BJ (cell line): ENCODE results near the gene MAML3. TPM values are rescaled to one million over a fixed set of nuclear protein-coding genes. Genes with fewer than 3 reads are reported as not detected.

Experiments used
- CTCF ChIA-PET: fragments of 350-600 bp; formaldehyde crosslinking; extraction: SDS; loops from one replicate; lab custom pipeline; 2021; ENCODE audit warnings: antibody characterized with exemption, inconsistent platforms; lab: Yijun Ruan, JAX
- POLR2A ChIA-PET: fragments of 300-600 bp; sonication (Branson Sonifier 250); formaldehyde crosslinking; extraction: SDS; loops from one replicate; lab custom pipeline; 2021; ENCODE audit warnings: antibody characterized with exemption; lab: Charles Lee
- DNase-seq: peaks from one replicate; pipeline ENCODE4 v3.0.0-alpha.2; 2011; ENCODE audit warnings: low read depth
- H3K27me3 ChIP-seq: 2 replicates; pipeline ENCODE4 v1.6.0; 2011; ENCODE audit warnings: low read length; ENCODE audit not compliant: control insufficient read depth, insufficient read depth
- H3K36me3 ChIP-seq: 2 replicates; pipeline ENCODE4 v1.5.1; 2011; ENCODE audit warnings: low read length; ENCODE audit not compliant: control insufficient read depth, insufficient read depth
- H3K4me3 ChIP-seq: 2 replicates; pipeline ENCODE4 v1.5.1; 2011; ENCODE audit warnings: low read depth, mild to moderate bottlenecking, control low read depth, low read length
- CTCF ChIP-seq: IDR thresholded peaks from 2 replicates; pipeline ENCODE4 v1.5.1; 2011; ENCODE audit warnings: low read depth, mild to moderate bottlenecking, control low read depth, inconsistent platforms, low read length, moderate library complexity; ENCODE audit not compliant: insufficient read depth
- polyA plus RNA-seq: library from polyadenylated mRNA; depleted of rRNA; stranded (reverse); fragments of >200 nt; gene quantifications from 2 replicates; pipeline ENCODE4 v1.2.3, GENCODE V29; 2011

Gene MAML3
- polyA plus RNA-seq, 1 experiment: 1.6 TPM

DNA sequence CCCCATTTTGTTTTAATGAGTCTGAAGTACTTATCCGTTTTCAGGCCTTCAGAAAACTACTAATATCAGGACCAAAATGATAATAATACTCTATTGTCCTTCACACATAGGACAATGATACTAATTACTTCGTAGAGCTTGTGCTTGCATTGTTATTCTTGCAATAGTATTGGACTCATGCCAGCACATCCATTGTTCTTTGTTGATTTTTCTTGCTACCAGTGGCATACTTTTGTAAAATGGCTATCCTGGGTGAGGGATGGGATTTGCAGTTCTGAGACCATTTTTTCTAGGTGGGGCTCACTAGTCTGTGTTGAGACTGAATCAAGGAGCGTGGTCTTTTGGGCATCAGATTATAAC is 195.3 kb downstream of the MAML3 start:
- H3K4me3 ChIP-seq: no peak overlapping the region
- no peaks in the 10 kb centered on the region for H3K36me3 ChIP-seq
- peaks cover 5% of the 10 kb centered on the region for H3K27me3 ChIP-seq
- ChIA-PET POLR2A (no interaction called here), CTCF (no interaction called here)
- no peak for TF ChIP-seq CTCF
- DNase-seq: no peak

- ChIA-PET POLR2A (no interaction called here), CTCF (no interaction called here)
- H3K4me3 ChIP-seq: no peak overlapping the region
- peaks cover 5% of the 10 kb centered on the region for H3K27me3 ChIP-seq
- no peaks in the 10 kb centered on the region for H3K36me3 ChIP-seq
- no peak for TF ChIP-seq CTCF
- DNase-seq: no peak
Observed at GRCh38 chr4:139957986-139958738, 195.8 kb downstream of the MAML3 start.

DNA sequence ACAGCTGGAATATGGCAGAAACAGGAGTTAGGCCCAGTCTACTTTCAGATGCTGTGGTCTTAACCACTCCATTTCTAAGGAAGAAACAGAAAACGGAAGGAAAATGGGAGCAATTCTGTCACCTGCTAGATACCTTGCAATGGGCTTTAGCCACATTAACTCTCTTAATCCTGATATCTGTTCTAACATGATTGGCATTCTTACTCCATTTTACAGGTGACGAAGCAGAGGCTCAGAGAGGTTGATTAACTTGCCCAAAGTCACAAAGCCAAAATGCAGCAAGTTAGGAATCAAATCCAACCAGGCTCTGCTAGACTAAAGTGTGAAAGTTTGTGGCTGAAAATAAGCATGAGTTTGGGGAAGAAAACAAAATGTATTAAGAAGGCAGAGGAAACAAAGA is 196.9 kb downstream of the MAML3 start:
- Histone ChIP-seq H3K4me3 (no peak overlapping the region), H3K36me3 (no peaks in the 10 kb centered on the region), H3K27me3 (peaks cover 5% of the 10 kb centered on the region)
- DNase-seq: no peak
- no peak for TF ChIP-seq CTCF
- ChIA-PET POLR2A (interaction anchor here (0.5 kb wide), 1 partner anchor 10 kb away, joined by 3 read pairs; no protein-coding TSS in a partner anchor), CTCF (interaction anchor here (1.9 kb wide), 1 partner anchor 17 kb away, joined by 5 read pairs; no protein-coding TSS in a partner anchor)

GRCh38 chr4:139956507-139957017 is 197.4 kb downstream of the MAML3 start:
- no peak overlapping the region for H3K4me3 ChIP-seq
- peaks cover 5% of the 10 kb centered on the region for H3K27me3 ChIP-seq
- DNase-seq: no peak
- TF ChIP-seq CTCF: no peak
- CTCF ChIA-PET: interaction anchor here (0.9 to 1.9 kb wide), 2 partner anchors 18 to 368 kb away, joined by 3 to 5 read pairs; no protein-coding TSS in a partner anchor
- H3K36me3 ChIP-seq: no peaks in the 10 kb centered on the region
- POLR2A ChIA-PET: no interaction called here

- CTCF ChIA-PET: interaction anchor here (0.6 to 1.9 kb wide), 3 partner anchors 18 to 859 kb away, joined by 3 to 5 read pairs (median 3); no protein-coding TSS in a partner anchor
- POLR2A ChIA-PET: no interaction called here
Observed at GRCh38 chr4:139955600-139955999, 198.4 kb downstream of the MAML3 start.

More at GRCh38 chr4:139955600-139955999, 198.4 kb downstream of the MAML3 start:
- no peak overlapping the region for H3K4me3 ChIP-seq
- no peak for TF ChIP-seq CTCF
- H3K27me3 ChIP-seq: peaks cover 5% of the 10 kb centered on the region
- no peaks in the 10 kb centered on the region for H3K36me3 ChIP-seq
- DNase-seq: no peak
